Activated naive CD8-positive, alpha-beta T cell (primary cell): ENCODE results near the gene CD44.

Source experiments
- H3K27ac Mint-ChIP-seq: one replicate; pipeline ENCODE4 v1.8.0; 2021; ENCODE audit warnings: mixed read lengths
- H3K27me3 Mint-ChIP-seq: one replicate; pipeline ENCODE4 v1.8.0; 2021; ENCODE audit warnings: mixed read lengths
- H3K36me3 Mint-ChIP-seq: one replicate; pipeline ENCODE4 v1.8.0; 2021; ENCODE audit warnings: mixed read lengths
- H3K4me1 Mint-ChIP-seq: one replicate; pipeline ENCODE4 v1.8.0; 2021; ENCODE audit warnings: low read depth, mixed read lengths
- H3K4me3 Mint-ChIP-seq: one replicate; pipeline ENCODE4 v1.8.0; 2021; ENCODE audit warnings: mild to moderate bottlenecking, mixed read lengths
- H3K9me3 Mint-ChIP-seq: one replicate; pipeline ENCODE4 v1.8.0; 2021; ENCODE audit warnings: low read depth, mixed read lengths

CD44 gene

GRCh38 chr11:35260342-35260985 is 121.5 kb downstream of the CD44 start:
- H3K9me3 Mint-ChIP-seq, result no peaks in the 10 kb centered on the region
- H3K27me3 Mint-ChIP-seq, result no peaks in the 10 kb centered on the region
- peaks cover 33% of the 10 kb centered on the region for H3K4me1 Mint-ChIP-seq
- no peak overlapping the region for H3K4me3 Mint-ChIP-seq
- H3K27ac Mint-ChIP-seq, result no peak overlapping the region
- H3K36me3 Mint-ChIP-seq, result peaks cover 4% of the 10 kb centered on the region

- H3K4me3 Mint-ChIP-seq, result no peak overlapping the region
- no peaks in the 10 kb centered on the region for H3K9me3 Mint-ChIP-seq
- peaks cover 30% of the 10 kb centered on the region for H3K4me1 Mint-ChIP-seq
- H3K27me3 Mint-ChIP-seq, result no peaks in the 10 kb centered on the region
- H3K27ac Mint-ChIP-seq, result no peak overlapping the region
- no peaks in the 10 kb centered on the region for H3K36me3 Mint-ChIP-seq
These were observed 122.2 kb downstream of the CD44 start for GRCh38 chr11:35261197-35261596.

- Mint-ChIP-seq H3K36me3 (no peaks in the 10 kb centered on the region), H3K4me1 (peaks cover 26% of the 10 kb centered on the region), H3K4me3 (no peak overlapping the region), H3K27me3 (no peaks in the 10 kb centered on the region), H3K9me3 (no peaks in the 10 kb centered on the region), H3K27ac (no peak overlapping the region)
These were observed 123.1 kb downstream of the CD44 start for GRCh38 chr11:35262056-35262455.

- Mint-ChIP-seq H3K27me3 (no peaks in the 10 kb centered on the region), H3K9me3 (no peaks in the 10 kb centered on the region), H3K4me1 (peaks cover 19% of the 10 kb centered on the region), H3K27ac (no peak overlapping the region), H3K4me3 (no peak overlapping the region), H3K36me3 (no peaks in the 10 kb centered on the region)
These were observed 123.8 kb downstream of the CD44 start for GRCh38 chr11:35262735-35263134.

- Mint-ChIP-seq H3K36me3 (peaks cover 2% of the 10 kb centered on the region), H3K27ac (no peak overlapping the region), H3K9me3 (no peaks in the 10 kb centered on the region), H3K27me3 (no peaks in the 10 kb centered on the region), H3K4me1 (peaks cover 12% of the 10 kb centered on the region), H3K4me3 (no peak overlapping the region)
These were observed 126.9 kb downstream of the CD44 start for GRCh38 chr11:35265755-35266454.

- Mint-ChIP-seq H3K27me3 (no peaks in the 10 kb centered on the region), H3K4me3 (no peak overlapping the region), H3K4me1 (peaks cover 24% of the 10 kb centered on the region), H3K27ac (no peak overlapping the region), H3K36me3 (peaks cover 2% of the 10 kb centered on the region), H3K9me3 (no peaks in the 10 kb centered on the region)
These were observed 128.5 kb downstream of the CD44 start for GRCh38 chr11:35267504-35267903.

GRCh38 chr11:35270342-35270741 is 131.4 kb downstream of the CD44 start:
- no peaks in the 10 kb centered on the region for H3K27me3 Mint-ChIP-seq
- H3K9me3 Mint-ChIP-seq, result no peaks in the 10 kb centered on the region
- peaks cover 45% of the 10 kb centered on the region for H3K4me1 Mint-ChIP-seq
- peaks cover 2% of the 10 kb centered on the region for H3K36me3 Mint-ChIP-seq
- H3K4me3 Mint-ChIP-seq, result no peak overlapping the region
- no peak overlapping the region for H3K27ac Mint-ChIP-seq

DNA sequence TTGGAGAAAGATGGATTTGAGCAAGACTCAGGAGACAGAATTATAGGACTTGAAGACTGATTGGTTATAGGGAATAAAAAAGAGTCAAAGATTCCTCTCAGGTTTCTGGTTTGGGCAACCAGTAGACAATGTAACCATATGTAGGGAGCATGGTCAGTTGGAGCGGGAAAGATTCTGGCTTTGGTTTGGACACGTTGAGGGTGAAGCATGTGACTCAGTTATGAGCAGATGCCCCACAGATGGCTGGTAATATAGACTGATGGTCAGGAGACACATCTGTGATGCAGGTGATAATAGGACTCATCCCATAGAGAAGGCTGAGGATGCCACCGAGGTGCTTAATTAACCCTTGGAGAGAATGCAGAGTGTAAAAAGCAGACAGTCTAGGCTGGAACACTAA is 132.1 kb downstream of the CD44 start:
- H3K36me3 Mint-ChIP-seq, result peaks cover 2% of the 10 kb centered on the region
- no peaks in the 10 kb centered on the region for H3K27me3 Mint-ChIP-seq
- no peak overlapping the region for H3K4me3 Mint-ChIP-seq
- peaks cover 49% of the 10 kb centered on the region for H3K4me1 Mint-ChIP-seq
- H3K9me3 Mint-ChIP-seq, result no peaks in the 10 kb centered on the region
- H3K27ac Mint-ChIP-seq, result no peak overlapping the region

GRCh38 chr11:35272391-35272902 is 133.5 kb downstream of the CD44 start:
- H3K27me3 Mint-ChIP-seq, result no peaks in the 10 kb centered on the region
- H3K4me1 Mint-ChIP-seq, result peaks cover 48% of the 10 kb centered on the region
- H3K9me3 Mint-ChIP-seq, result no peaks in the 10 kb centered on the region
- peak overlapping the region; percentile 54 for H3K4me3 Mint-ChIP-seq
- peak overlapping the region; percentile 83 for H3K27ac Mint-ChIP-seq
- peaks cover 2% of the 10 kb centered on the region for H3K36me3 Mint-ChIP-seq

DNA sequence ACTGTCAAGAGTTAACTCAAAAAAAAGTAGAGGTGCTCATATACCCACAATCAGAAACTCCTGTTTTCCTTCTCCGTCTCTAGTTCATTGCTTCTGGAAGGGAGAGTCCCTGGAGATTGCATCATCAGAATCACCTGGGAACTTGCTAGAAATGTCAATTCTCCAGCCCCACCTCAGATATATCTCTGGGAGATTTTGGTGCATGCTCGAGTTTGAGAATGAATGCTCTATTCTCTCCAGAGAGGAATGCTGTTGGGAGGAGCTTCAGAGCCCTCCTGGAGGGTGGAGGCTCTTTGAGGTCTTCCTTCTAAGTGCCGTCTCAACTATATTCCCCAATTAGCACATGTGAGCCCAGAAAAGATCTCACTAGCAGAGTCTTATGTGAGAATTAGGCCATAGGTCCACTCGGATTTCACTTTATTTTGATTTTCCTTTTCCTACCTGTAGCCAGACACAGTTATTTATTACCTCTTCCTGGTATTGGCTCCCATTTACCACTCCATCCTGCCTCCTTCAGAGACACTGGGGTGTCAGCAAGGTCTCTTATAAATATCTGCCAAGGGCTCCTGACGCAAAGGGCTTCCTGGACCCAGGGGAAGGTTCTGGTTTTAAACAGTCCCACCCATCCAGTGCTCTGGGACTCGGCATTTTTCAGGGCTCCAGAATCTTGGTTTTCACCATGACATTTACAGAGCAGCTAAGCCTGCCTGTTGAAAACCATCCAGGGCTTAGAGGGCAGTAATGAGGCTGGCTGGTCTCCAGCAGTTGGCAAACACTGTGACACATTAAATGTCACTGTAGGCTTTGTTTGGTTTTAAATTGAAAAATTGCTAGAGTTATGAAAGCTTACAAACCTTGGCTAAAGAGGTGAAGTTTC is 136.2 kb downstream of the CD44 start:
- H3K4me3 Mint-ChIP-seq, result no peak overlapping the region
- peaks cover 2% of the 10 kb centered on the region for H3K36me3 Mint-ChIP-seq
- no peaks in the 10 kb centered on the region for H3K27me3 Mint-ChIP-seq
- H3K9me3 Mint-ChIP-seq, result no peaks in the 10 kb centered on the region
- no peak overlapping the region for H3K27ac Mint-ChIP-seq
- H3K4me1 Mint-ChIP-seq, result peaks cover 48% of the 10 kb centered on the region

DNA sequence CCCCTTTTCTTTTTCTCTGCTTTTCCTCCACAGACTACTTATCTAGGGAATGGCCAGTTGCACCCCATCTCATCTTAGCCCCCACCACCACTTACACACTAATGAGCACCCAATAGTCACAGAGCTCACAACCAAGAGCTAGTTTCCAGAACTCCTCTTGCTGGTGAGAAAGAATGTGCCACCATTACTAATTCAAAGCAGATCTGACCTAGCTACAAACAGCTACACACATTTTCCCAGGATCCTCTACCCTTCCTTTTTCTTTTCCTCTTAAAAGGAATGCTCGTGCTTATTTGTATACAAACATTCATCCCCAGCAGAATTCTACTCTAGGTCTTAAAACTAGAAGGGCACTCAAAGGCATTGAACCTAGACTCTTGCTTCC is 136.8 kb downstream of the CD44 start:
- H3K9me3 Mint-ChIP-seq, result no peaks in the 10 kb centered on the region
- H3K27ac Mint-ChIP-seq, result no peak overlapping the region
- H3K4me3 Mint-ChIP-seq, result no peak overlapping the region
- peaks cover under 1% of the 10 kb centered on the region for H3K36me3 Mint-ChIP-seq
- H3K4me1 Mint-ChIP-seq, result peaks cover 45% of the 10 kb centered on the region
- H3K27me3 Mint-ChIP-seq, result no peaks in the 10 kb centered on the region

DNA sequence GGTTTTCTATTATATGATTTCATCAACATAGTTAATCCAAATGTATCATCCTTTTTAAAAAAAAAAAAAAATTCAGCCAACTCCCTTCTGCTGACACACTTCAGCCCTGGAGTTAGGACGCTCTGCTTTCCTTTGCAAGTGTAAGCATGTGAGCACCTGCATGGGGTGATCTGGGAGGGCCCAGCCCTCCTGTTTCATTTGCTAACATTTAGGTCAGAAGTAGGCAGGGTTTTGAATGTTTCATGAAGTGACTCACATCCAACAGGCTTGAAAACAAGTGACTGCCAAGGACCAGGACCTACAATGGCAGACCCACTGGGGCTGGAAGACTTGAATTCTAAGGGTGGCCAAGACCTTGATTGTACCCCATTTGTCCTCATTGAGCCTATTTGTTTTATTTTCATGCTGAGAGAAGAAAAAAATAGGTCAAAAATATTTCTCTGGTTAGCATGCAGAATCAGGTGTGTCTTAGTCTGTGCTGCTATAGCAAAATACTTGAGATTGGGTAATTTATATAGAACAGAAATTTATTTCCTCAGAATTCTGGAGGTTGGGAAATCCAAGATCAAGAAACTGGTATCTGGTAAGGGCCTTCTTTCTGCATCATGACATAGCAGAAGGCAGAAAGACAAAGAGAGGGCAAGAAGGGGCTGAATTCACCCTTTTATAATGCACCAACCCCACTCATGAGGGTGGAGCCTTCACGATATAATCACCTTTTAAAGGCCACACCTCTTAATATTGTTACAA is 137.6 kb downstream of the CD44 start:
- no peak overlapping the region for H3K27ac Mint-ChIP-seq
- H3K4me1 Mint-ChIP-seq, result peaks cover 41% of the 10 kb centered on the region
- no peaks in the 10 kb centered on the region for H3K9me3 Mint-ChIP-seq
- no peaks in the 10 kb centered on the region for H3K36me3 Mint-ChIP-seq
- H3K27me3 Mint-ChIP-seq, result no peaks in the 10 kb centered on the region
- H3K4me3 Mint-ChIP-seq, result no peak overlapping the region

DNA sequence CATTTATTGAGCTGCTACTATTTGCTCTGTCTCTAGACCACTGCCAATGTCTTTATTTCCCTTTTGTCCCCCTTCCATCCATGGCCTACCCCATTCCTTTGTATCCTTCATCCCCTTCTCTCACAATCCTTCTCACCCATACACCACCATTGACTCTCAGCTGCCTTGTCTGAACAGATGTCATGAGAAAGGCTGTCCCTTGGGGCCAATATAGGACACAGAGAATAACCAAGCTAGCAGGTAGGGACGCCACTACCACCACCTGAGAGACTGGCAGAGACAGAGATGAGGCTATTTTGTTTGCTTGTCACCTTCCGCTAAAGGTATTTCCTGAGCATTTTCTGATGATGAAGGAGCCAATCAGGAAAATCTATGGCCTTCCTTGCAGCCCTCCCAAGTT is 138.9 kb downstream of the CD44 start:
- Mint-ChIP-seq H3K4me1 (peaks cover 38% of the 10 kb centered on the region), H3K27ac (no peak overlapping the region), H3K36me3 (no peaks in the 10 kb centered on the region), H3K27me3 (no peaks in the 10 kb centered on the region), H3K9me3 (no peaks in the 10 kb centered on the region), H3K4me3 (no peak overlapping the region)

DNA sequence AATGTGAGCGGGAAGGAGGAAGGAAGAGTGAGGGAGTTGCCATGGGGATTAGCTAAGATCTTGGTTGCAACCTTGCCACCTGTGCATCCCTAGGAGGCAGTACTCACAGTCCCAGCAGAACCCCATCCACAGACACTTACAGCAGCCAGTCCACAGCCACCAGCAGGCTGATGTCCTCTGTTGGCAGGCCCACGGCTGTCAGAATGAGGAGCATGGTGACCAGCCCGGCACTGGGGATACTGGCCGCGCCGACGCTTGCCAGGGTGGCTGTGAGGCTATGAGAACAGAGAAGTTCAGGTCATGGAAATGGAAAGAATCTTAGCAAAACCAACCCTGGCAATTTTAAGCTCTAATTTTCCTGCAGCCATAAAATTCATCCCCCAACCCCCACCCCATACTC is 141.8 kb downstream of the CD44 start:
- Mint-ChIP-seq H3K4me1 (peaks cover 18% of the 10 kb centered on the region), H3K36me3 (no peaks in the 10 kb centered on the region), H3K27me3 (no peaks in the 10 kb centered on the region), H3K4me3 (no peak overlapping the region), H3K9me3 (no peaks in the 10 kb centered on the region), H3K27ac (no peak overlapping the region)
